HEK293 (cell line): ENCODE measurements around the gene MCF2L.

Experiments
- CTCF ChIA-PET: fragments of 350-600 bp; formaldehyde crosslinking; extraction: SDS; loops from one replicate; lab custom pipeline; 2021; ENCODE audit warnings: antibody characterized with exemption; lab: Yijun Ruan, JAX
- POLR2A ChIA-PET: fragments of 300-600 bp; formaldehyde crosslinking; extraction: SDS; loops from one replicate; lab custom pipeline; 2020; ENCODE audit warnings: antibody characterized with exemption, inconsistent platforms; lab: Yijun Ruan, JAX
- H3K27ac ChIP-seq: fragments of 200-500 bp; sonication (Bioruptor generic); 2 replicates; pipeline ENCODE4 v1.5.1; 2014; ENCODE audit warnings: low read depth, low read length, control low read depth, inconsistent platforms; ENCODE audit errors: extremely low read depth
- H3K36me3 ChIP-seq, 2 experiments: fragments of 200-500 bp in 1 of 2; sonication (Bioruptor generic) in 1 of 2; 1 replicate in 1 of 2; 2 replicates in 1 of 2; pipeline ENCODE4 v1.5.1; 2014 to 2017; ENCODE audit warnings: inconsistent platforms in 2 of 2, low read length in 2 of 2; ENCODE audit not compliant: control insufficient read depth in 2 of 2, insufficient read depth in 1 of 2
- H3K4me1 ChIP-seq: fragments of 200-500 bp; sonication (Bioruptor generic); 2 replicates; pipeline ENCODE4 v1.5.1; 2014; ENCODE audit warnings: mild to moderate bottlenecking, low read length, inconsistent platforms; ENCODE audit not compliant: control insufficient read depth, insufficient read depth
- H3K4me3 ChIP-seq: 2 replicates; pipeline ENCODE4 v1.5.1; 2011; ENCODE audit warnings: low read depth, mild to moderate bottlenecking, control low read depth, low read length, moderate library complexity
- H3K9me3 ChIP-seq: fragments of 200-500 bp; sonication (Bioruptor generic); 2 replicates; pipeline ENCODE4 v1.5.1; 2014; ENCODE audit warnings: low read depth, low read length, inconsistent platforms; ENCODE audit not compliant: control insufficient read depth, insufficient read depth
- HOXD13 ChIP-seq: sonication (generic); formaldehyde crosslinking; IDR thresholded peaks from 2 replicates; pipeline ENCODE4 v1.8.0; 2022; ENCODE audit warnings: missing genetic modification reagents, borderline replicate concordance
- KLF1 ChIP-seq: fragments of 450-650 bp; formaldehyde crosslinking; IDR thresholded peaks from 2 replicates; pipeline ENCODE4 v1.5.1; 2016; ENCODE audit warnings: missing biosample characterization, missing genetic modification characterization
- SETDB1 ChIP-seq: IDR thresholded peaks from one replicate; pipeline ENCODE4 v1.6.1; 2017; ENCODE audit warnings: mild to moderate bottlenecking, low read length, moderate library complexity, mixed read lengths; ENCODE audit not compliant: insufficient read length
- ZBTB21 ChIP-seq: fragments of 450-650 bp; formaldehyde crosslinking; IDR thresholded peaks from 2 replicates; pipeline ENCODE4 v1.5.1; 2017; ENCODE audit warnings: missing biosample characterization, missing genetic modification characterization
- ZNF510 ChIP-seq: fragments of 450-650 bp; formaldehyde crosslinking; IDR thresholded peaks from 2 replicates; pipeline ENCODE4 v1.5.1; 2018; ENCODE audit warnings: mild to moderate bottlenecking, missing genetic modification characterization, missing biosample characterization; ENCODE audit not compliant: insufficient replicate concordance
- ZNF776 ChIP-seq: fragments of 450-650 bp; formaldehyde crosslinking; IDR thresholded peaks from 2 replicates; pipeline ENCODE4 v1.5.0; 2017; ENCODE audit warnings: missing biosample characterization, missing genetic modification characterization, borderline replicate concordance
- TF ChIP-seq, protein P1 (sequence below): fragments of 450-650 bp; formaldehyde crosslinking; IDR thresholded peaks from 2 replicates; pipeline ENCODE4 v1.5.1; 2016; ENCODE audit warnings: missing biosample characterization, missing genetic modification characterization
- TF ChIP-seq, protein P2 (sequence below): fragments of 450-650 bp; formaldehyde crosslinking; IDR thresholded peaks from 2 replicates; pipeline ENCODE4 v1.5.1; 2016; ENCODE audit warnings: missing biosample characterization, missing genetic modification characterization
- TF ChIP-seq, protein P3 (sequence below): fragments of 450-650 bp; formaldehyde crosslinking; IDR thresholded peaks from 2 replicates; pipeline ENCODE4; 2016; ENCODE audit warnings: missing biosample characterization, missing genetic modification characterization
- TF ChIP-seq, protein P4 (sequence below): fragments of 450-650 bp; formaldehyde crosslinking; IDR thresholded peaks from 2 replicates; pipeline ENCODE4 v1.5.1; 2016; ENCODE audit warnings: missing biosample characterization, missing genetic modification characterization
- TF ChIP-seq, protein P5 (sequence below): fragments of 450-650 bp; formaldehyde crosslinking; IDR thresholded peaks from 2 replicates; pipeline ENCODE4 v1.5.1; 2016; ENCODE audit warnings: missing biosample characterization, missing genetic modification characterization, borderline replicate concordance
- TF ChIP-seq, protein P6 (sequence below): fragments of 450-650 bp; formaldehyde crosslinking; IDR thresholded peaks from 2 replicates; pipeline ENCODE4 v1.5.1; 2016; ENCODE audit warnings: missing biosample characterization, missing genetic modification characterization

The MCF2L gene

DNA sequence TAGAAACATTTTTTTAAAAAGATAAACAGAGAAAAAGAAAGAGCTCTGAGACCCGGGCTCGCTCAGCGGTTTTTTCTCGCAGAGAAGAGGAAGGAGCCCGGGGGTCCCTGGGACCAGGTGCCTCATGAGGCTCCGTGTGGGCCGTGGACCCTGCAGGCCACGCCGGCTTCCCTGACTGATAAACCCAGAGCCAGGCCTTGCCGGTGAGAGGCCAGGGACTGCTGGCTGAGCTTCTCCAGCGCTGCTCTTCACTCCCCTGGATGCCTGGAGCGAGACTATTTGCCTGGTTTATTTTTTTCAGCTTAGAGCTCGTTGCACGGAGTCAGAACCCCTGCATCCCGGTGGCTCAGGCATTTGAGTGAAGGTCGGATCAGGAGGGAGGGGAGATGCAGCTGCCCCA lies 83.2 kb downstream of the MCF2L start (continued):
- TF ChIP-seq, protein P1, sequence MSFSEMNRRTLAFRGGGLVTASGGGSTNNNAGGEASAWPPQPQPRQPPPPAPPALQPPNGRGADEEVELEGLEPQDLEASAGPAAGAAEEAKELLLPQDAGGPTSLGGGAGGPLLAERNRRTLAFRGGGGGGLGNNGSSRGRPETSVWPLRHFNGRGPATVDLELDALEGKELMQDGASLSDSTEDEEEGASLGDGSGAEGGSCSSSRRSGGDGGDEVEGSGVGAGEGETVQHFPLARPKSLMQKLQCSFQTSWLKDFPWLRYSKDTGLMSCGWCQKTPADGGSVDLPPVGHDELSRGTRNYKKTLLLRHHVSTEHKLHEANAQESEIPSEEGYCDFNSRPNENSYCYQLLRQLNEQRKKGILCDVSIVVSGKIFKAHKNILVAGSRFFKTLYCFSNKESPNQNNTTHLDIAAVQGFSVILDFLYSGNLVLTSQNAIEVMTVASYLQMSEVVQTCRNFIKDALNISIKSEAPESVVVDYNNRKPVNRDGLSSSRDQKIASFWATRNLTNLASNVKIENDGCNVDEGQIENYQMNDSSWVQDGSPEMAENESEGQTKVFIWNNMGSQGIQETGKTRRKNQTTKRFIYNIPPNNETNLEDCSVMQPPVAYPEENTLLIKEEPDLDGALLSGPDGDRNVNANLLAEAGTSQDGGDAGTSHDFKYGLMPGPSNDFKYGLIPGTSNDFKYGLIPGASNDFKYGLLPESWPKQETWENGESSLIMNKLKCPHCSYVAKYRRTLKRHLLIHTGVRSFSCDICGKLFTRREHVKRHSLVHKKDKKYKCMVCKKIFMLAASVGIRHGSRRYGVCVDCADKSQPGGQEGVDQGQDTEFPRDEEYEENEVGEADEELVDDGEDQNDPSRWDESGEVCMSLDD (tag by site-specific recombination), result no peak
- TF ChIP-seq ZBTB21 (tag by site-specific recombination), result no peak
- TF ChIP-seq, protein P2, sequence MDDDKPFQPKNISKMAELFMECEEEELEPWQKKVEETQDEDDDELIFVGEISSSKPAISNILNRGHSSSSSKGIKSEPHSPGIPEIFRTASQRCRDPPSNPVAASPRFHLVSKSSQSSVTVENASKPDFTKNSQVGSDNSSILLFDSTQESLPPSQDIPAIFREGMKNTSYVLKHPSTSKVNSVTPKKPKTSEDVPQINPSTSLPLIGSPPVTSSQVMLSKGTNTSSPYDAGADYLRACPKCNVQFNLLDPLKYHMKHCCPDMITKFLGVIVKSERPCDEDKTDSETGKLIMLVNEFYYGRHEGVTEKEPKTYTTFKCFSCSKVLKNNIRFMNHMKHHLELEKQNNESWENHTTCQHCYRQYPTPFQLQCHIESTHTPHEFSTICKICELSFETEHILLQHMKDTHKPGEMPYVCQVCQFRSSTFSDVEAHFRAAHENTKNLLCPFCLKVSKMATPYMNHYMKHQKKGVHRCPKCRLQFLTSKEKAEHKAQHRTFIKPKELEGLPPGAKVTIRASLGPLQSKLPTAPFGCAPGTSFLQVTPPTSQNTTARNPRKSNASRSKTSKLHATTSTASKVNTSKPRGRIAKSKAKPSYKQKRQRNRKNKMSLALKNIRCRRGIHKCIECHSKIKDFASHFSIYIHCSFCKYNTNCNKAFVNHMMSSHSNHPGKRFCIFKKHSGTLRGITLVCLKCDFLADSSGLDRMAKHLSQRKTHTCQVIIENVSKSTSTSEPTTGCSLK (tag by site-specific recombination), result no peak

DNA sequence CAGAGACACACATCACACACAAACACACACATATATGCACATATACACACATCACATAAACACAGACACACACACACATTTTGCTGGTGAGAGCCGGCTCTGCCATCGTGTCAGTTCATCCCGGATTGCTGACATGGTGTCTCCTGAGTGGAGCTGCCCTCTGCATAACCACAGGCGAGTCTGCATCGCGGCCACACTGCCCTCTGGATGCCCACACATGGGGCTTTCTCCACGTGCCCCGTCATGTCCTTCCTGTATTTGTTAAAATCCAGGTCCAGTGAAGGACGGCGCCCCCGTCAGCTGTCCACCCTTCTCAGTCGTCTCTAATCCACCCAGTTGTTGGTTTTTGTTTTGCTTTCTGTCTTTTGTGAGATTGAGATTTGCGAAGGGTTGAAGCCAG lies 84.0 kb downstream of the MCF2L start:
- Histone ChIP-seq H3K36me3 (no peaks in the 10 kb centered on the region), H3K4me3 (no peak overlapping the region), H3K4me1 (0 out of 2 replicates have a peak, but pooled peaks cover 5% of the 10 kb centered on the region), H3K27ac (no peak overlapping the region), H3K9me3 (no peaks in the 10 kb centered on the region)
- TF ChIP-seq, protein P3, sequence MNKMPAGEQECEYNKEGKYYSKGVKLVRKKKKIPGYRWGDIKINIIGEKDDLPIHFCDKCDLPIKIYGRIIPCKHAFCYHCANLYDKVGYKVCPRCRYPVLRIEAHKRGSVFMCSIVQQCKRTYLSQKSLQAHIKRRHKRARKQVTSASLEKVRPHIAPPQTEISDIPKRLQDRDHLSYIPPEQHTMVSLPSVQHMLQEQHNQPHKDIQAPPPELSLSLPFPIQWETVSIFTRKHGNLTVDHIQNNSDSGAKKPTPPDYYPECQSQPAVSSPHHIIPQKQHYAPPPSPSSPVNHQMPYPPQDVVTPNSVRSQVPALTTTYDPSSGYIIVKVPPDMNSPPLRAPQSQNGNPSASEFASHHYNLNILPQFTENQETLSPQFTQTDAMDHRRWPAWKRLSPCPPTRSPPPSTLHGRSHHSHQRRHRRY (tag by site-specific recombination), result no peak
- no peak for TF ChIP-seq ZNF510 (tag by site-specific recombination)
- TF ChIP-seq HOXD13 (CRISPR knock-in tag), result no peak
- TF ChIP-seq, protein P4, sequence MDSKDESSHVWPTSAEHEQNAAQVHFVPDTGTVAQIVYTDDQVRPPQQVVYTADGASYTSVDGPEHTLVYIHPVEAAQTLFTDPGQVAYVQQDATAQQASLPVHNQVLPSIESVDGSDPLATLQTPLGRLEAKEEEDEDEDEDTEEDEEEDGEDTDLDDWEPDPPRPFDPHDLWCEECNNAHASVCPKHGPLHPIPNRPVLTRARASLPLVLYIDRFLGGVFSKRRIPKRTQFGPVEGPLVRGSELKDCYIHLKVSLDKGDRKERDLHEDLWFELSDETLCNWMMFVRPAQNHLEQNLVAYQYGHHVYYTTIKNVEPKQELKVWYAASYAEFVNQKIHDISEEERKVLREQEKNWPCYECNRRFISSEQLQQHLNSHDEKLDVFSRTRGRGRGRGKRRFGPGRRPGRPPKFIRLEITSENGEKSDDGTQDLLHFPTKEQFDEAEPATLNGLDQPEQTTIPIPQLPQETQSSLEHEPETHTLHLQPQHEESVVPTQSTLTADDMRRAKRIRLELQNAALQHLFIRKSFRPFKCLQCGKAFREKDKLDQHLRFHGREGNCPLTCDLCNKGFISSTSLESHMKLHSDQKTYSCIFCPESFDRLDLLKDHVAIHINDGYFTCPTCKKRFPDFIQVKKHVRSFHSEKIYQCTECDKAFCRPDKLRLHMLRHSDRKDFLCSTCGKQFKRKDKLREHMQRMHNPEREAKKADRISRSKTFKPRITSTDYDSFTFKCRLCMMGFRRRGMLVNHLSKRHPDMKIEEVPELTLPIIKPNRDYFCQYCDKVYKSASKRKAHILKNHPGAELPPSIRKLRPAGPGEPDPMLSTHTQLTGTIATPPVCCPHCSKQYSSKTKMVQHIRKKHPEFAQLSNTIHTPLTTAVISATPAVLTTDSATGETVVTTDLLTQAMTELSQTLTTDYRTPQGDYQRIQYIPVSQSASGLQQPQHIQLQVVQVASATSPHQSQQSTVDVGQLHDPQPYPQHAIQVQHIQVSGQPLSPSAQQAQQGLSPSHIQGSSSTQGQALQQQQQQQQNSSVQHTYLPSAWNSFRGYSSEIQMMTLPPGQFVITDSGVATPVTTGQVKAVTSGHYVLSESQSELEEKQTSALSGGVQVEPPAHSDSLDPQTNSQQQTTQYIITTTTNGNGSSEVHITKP, result no peak
- no peak for TF ChIP-seq SETDB1
- TF ChIP-seq ZNF776 (tag by site-specific recombination), result no peak
- TF ChIP-seq, protein P5, sequence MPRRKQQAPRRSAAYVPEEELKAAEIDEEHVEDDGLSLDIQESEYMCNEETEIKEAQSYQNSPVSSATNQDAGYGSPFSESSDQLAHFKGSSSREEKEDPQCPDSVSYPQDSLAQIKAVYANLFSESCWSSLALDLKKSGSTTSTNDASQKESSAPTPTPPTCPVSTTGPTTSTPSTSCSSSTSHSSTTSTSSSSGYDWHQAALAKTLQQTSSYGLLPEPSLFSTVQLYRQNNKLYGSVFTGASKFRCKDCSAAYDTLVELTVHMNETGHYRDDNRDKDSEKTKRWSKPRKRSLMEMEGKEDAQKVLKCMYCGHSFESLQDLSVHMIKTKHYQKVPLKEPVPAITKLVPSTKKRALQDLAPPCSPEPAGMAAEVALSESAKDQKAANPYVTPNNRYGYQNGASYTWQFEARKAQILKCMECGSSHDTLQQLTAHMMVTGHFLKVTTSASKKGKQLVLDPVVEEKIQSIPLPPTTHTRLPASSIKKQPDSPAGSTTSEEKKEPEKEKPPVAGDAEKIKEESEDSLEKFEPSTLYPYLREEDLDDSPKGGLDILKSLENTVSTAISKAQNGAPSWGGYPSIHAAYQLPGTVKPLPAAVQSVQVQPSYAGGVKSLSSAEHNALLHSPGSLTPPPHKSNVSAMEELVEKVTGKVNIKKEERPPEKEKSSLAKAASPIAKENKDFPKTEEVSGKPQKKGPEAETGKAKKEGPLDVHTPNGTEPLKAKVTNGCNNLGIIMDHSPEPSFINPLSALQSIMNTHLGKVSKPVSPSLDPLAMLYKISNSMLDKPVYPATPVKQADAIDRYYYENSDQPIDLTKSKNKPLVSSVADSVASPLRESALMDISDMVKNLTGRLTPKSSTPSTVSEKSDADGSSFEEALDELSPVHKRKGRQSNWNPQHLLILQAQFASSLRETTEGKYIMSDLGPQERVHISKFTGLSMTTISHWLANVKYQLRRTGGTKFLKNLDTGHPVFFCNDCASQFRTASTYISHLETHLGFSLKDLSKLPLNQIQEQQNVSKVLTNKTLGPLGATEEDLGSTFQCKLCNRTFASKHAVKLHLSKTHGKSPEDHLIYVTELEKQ (tag by site-specific recombination), result no peak
- no peak for TF ChIP-seq KLF1 (tag by site-specific recombination)
- TF ChIP-seq, protein P6, sequence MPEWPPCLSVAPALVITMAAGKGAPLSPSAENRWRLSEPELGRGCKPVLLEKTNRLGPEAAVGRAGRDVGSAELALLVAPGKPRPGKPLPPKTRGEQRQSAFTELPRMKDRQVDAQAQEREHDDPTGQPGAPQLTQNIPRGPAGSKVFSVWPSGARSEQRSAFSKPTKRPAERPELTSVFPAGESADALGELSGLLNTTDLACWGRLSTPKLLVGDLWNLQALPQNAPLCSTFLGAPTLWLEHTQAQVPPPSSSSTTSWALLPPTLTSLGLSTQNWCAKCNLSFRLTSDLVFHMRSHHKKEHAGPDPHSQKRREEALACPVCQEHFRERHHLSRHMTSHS (tag by site-specific recombination), result no peak
- POLR2A ChIA-PET, result interaction anchor here (0.9 kb wide), 1 partner anchor 9 kb away, joined by 4 read pairs; no protein-coding TSS in a partner anchor
- CTCF ChIA-PET, result interaction anchor here (1.6 kb wide), 1 partner anchor 24 kb away, joined by 8 read pairs; no protein-coding TSS in a partner anchor
